ENCODE data around the gene ZNF682.
"Not testable (repeated sequence)": the region's sequence is repeated elsewhere in the genome, so short reads cannot be mapped to it uniquely, and the experiment has no call there.

ZNF682 gene

GRCh38 chr19:19966862-19967261, 72.4 kb downstream of the ZNF682 start:
- no peak for DNase-seq

GRCh38 chr19:19966126-19966525, 73.2 kb downstream of the ZNF682 start:
- not testable (repeated sequence) for DNase-seq

GRCh38 chr19:19964416-19964815, 74.9 kb downstream of the ZNF682 start:
- DNase-seq = no peak

GRCh38 chr19:19959151-19959799, 80.0 kb downstream of the ZNF682 start:
- peak; percentile 69 for DNase-seq

GRCh38 chr19:19957766-19958165, 81.5 kb downstream of the ZNF682 start:
- DNase-seq = not testable (repeated sequence)

- no peak for DNase-seq
These were observed 82.8 kb downstream of the ZNF682 start for GRCh38 chr19:19956434-19957075.

GRCh38 chr19:19955208-19955607, 84.1 kb downstream of the ZNF682 start:
- no peak for DNase-seq

Data from CD4-positive, alpha-beta T cell treated with Interleukin-12 subunit alpha and Interleukin-12 subunit beta, for 1 hour (primary cell).